Retinal pigment epithelial cell (primary cell): ENCODE measurements around the gene YEATS2.
A peak's percentile ranks its signal among the peaks of the same experiment; 100 is the strongest.

Source experiments
- DNase-seq: peaks from one replicate; pipeline ENCODE4 v3.0.0-alpha.2; 2010; ENCODE audit warnings: low read depth
- H3K4me3 ChIP-seq: 2 replicates; pipeline ENCODE4 v1.5.1; 2011; ENCODE audit warnings: mild to moderate bottlenecking, low read length, control low read depth, moderate library complexity
- CTCF ChIP-seq: conservative IDR thresholded peaks from 2 replicates; pipeline ENCODE4 v1.5.1; 2011; ENCODE audit warnings: low read depth, low read length, control low read depth, inconsistent platforms

The YEATS2 gene

DNA sequence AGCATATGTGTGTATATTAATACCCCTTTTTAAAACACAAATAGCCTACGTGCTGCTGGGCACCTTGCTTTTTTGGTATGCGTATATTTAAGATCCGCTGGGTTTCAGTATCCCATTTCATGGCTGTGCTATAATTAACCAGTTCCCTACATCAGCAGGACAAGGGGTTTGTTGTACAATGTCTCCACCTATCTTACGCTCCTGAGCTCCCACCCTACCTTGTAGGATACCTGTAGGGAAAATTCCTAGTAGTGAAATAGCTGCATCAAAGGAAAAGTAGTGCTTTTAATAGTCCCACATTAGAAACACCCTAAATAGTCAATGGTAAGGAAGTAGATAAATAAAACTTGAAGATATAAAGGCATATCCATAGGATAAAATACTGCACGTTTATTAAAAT lies 126.4 kb downstream of the YEATS2 start:
- no peak for DNase-seq
- TF ChIP-seq CTCF: no peak
- H3K4me3 ChIP-seq: peak overlapping the region; percentile 63

GRCh38 chr3:183824761-183825455 lies 127.3 kb downstream of the YEATS2 start:
- DNase-seq: no peak
- H3K4me3 ChIP-seq: peak overlapping the region; percentile 63
- no peak for TF ChIP-seq CTCF

- peak within 1 kb of the TSS; percentile 63 for H3K4me3 ChIP-seq
- DNase-seq: no peak
- TF ChIP-seq CTCF: peak; percentile 49
Measured at GRCh38 chr3:183825456-183826161, 128.0 kb downstream of the YEATS2 start, which contains the start of gene MAP6D1. Gene MAP6D1 (minus strand): TSS chr3:183825577. CDS start chr3:183825547, 30 bp downstream.

- no peak for DNase-seq
- no peak overlapping the region for H3K4me3 ChIP-seq
- no peak for TF ChIP-seq CTCF
Measured at GRCh38 chr3:183826448-183827250, 129.1 kb downstream of the YEATS2 start.

DNA sequence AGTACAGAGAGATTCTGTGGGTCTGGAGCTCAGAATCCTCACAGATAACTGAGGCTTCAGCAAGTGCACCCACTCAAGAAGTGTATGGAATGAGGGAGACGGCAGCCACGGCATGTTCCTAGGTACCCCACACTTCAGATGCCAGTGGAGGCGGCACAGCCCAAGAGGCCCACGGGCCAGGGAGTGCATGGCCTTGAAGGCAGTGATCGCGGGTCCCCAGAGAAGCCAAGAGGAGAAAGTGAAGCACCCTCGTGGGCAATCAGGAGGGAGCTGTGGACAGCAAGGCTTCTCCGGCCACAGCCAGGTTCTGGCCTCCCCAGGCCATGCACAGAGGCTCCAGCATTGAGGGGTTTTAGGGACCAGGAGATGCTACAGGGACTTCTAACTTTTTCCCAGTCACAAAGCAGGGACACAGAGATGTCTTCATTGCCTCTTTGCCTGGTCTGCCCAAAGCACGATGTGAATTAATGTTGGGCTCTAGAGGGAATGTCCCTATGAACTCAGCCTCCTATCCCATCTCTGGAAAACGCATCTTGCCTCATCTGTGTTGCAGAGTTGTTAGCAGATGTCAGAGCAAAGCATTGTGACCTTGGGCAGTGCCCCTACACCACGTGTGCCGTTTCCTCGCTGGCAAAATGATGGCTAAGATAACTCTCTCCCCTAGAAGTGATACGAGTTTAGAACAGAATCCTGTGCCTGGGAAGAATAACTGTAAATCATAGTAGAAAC lies 130.4 kb downstream of the YEATS2 start:
- no peak overlapping the region for H3K4me3 ChIP-seq
- no peak for TF ChIP-seq CTCF
- DNase-seq: no peak

- H3K4me3 ChIP-seq: no peak overlapping the region
- no peak for TF ChIP-seq CTCF
- DNase-seq: no peak
Measured at GRCh38 chr3:183828538-183828870, 130.9 kb downstream of the YEATS2 start.
